Liver (tissue), 3 donors: ENCODE measurements around the gene ETV6.

Source experiments
- ATF3 ChIP-seq: IDR thresholded peaks from 2 replicates; pipeline ENCODE4 v1.6.1; 2016; ENCODE audit warnings: antibody characterized with exemption
- CTCF ChIP-seq: fragments of 150-350 bp; IDR thresholded peaks from 2 replicates; pipeline ENCODE4 v1.5.1; 2017; ENCODE audit warnings: improper control_type of control experiment, low read depth, low read length; ENCODE audit not compliant: missing input control
- FOXA1 ChIP-seq: IDR thresholded peaks from 2 replicates; pipeline ENCODE4 v1.6.1; 2016; ENCODE audit warnings: antibody characterized with exemption
- GABPA ChIP-seq, 2 donors: IDR thresholded peaks in 1 of 2; conservative IDR thresholded peaks in 1 of 2; 2 replicates each; pipeline ENCODE4 v1.6.1; 2016; ENCODE audit warnings: antibody characterized with exemption in 2 of 2, mild to moderate bottlenecking in 1 of 2, moderate library complexity in 1 of 2
- JUND ChIP-seq, 2 donors: IDR thresholded peaks; 2 replicates each; pipeline ENCODE4 v1.6.1; 2016; ENCODE audit warnings: antibody characterized with exemption in 2 of 2
- RAD21 ChIP-seq, 2 donors: IDR thresholded peaks; 2 replicates each; pipeline ENCODE4 v1.6.1; 2016; ENCODE audit warnings: antibody characterized with exemption in 2 of 2, mild to moderate bottlenecking in 2 of 2
- SP1 ChIP-seq: IDR thresholded peaks from 2 replicates; pipeline ENCODE4 v1.6.1; 2018; ENCODE audit warnings: antibody characterized with exemption, mild to moderate bottlenecking
- TAF1 ChIP-seq: conservative IDR thresholded peaks from 2 replicates; pipeline ENCODE4 v1.6.1; 2016; ENCODE audit warnings: antibody characterized with exemption, mild to moderate bottlenecking
- YY1 ChIP-seq: IDR thresholded peaks from 2 replicates; pipeline ENCODE4 v1.6.1; 2016; ENCODE audit warnings: antibody characterized with exemption, mild to moderate bottlenecking
- ZBTB33 ChIP-seq: IDR thresholded peaks from 2 replicates; pipeline ENCODE4 v1.6.1; 2016; ENCODE audit warnings: antibody characterized with exemption
- TF ChIP-seq, protein P1 (sequence below): IDR thresholded peaks from 2 replicates; pipeline ENCODE4 v1.6.1; 2016; ENCODE audit warnings: antibody characterized with exemption
- TF ChIP-seq, protein P2 (sequence below): IDR thresholded peaks from 2 replicates; pipeline ENCODE4 v1.6.1; 2016; ENCODE audit warnings: antibody characterized with exemption, mild to moderate bottlenecking
- donor health status: healthy.
- donor health status: healthy.

DNA sequence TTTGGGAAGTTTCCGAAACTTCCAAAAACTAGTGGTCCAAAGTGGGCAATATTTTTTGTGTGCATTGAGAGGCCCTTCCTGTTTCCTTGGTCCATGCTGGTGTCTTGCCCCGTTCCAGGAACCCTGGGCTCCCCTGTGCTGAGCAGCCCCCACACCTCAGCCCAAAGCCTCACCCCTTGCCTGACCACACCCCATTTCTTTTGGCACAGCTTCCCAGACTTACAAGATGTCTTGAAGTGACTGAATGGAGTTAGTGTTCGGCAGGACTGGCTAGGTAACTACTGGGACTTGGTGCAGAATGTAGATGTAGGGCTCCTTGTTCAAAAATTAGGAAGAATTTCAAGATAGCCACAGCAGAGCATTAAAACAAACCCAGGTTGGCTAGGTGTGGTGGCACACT is 68.6 kb downstream of the ETV6 start:
- TF ChIP-seq ZBTB33, result no peak
- TF ChIP-seq, protein P1, sequence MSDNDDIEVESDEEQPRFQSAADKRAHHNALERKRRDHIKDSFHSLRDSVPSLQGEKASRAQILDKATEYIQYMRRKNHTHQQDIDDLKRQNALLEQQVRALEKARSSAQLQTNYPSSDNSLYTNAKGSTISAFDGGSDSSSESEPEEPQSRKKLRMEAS, result no peak
- no peak for TF ChIP-seq CTCF
- no peak for TF ChIP-seq ATF3
- no peak for TF ChIP-seq JUND (IDR thresholded peaks at IDR 0.05)
- no peak for TF ChIP-seq FOXA1
- no peak for TF ChIP-seq RAD21 (IDR thresholded peaks at IDR 0.05)
- no peak for TF ChIP-seq SP1
- TF ChIP-seq GABPA (IDR thresholded peaks at IDR 0.05 in 1 of 2, conservative IDR thresholded peaks at IDR 0.05 in 1 of 2), result no peak
- no peak for TF ChIP-seq TAF1
- TF ChIP-seq YY1, result no peak
- TF ChIP-seq, protein P2, sequence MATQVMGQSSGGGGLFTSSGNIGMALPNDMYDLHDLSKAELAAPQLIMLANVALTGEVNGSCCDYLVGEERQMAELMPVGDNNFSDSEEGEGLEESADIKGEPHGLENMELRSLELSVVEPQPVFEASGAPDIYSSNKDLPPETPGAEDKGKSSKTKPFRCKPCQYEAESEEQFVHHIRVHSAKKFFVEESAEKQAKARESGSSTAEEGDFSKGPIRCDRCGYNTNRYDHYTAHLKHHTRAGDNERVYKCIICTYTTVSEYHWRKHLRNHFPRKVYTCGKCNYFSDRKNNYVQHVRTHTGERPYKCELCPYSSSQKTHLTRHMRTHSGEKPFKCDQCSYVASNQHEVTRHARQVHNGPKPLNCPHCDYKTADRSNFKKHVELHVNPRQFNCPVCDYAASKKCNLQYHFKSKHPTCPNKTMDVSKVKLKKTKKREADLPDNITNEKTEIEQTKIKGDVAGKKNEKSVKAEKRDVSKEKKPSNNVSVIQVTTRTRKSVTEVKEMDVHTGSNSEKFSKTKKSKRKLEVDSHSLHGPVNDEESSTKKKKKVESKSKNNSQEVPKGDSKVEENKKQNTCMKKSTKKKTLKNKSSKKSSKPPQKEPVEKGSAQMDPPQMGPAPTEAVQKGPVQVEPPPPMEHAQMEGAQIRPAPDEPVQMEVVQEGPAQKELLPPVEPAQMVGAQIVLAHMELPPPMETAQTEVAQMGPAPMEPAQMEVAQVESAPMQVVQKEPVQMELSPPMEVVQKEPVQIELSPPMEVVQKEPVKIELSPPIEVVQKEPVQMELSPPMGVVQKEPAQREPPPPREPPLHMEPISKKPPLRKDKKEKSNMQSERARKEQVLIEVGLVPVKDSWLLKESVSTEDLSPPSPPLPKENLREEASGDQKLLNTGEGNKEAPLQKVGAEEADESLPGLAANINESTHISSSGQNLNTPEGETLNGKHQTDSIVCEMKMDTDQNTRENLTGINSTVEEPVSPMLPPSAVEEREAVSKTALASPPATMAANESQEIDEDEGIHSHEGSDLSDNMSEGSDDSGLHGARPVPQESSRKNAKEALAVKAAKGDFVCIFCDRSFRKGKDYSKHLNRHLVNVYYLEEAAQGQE, result no peak
